Astrocyte of the spinal cord (primary cell): ENCODE measurements around the gene PPARG.

Experiments
- DNase-seq: peaks from one replicate; pipeline ENCODE4 v3.0.0; 2011; ENCODE audit warnings: low read depth, low spot score
- H3K4me3 ChIP-seq: 2 replicates; pipeline ENCODE4 v1.5.1; 2011; ENCODE audit warnings: low read depth, mild to moderate bottlenecking, low read length, moderate library complexity
- CTCF ChIP-seq: IDR thresholded peaks from 2 replicates; pipeline ENCODE4 v1.5.1; 2012; ENCODE audit warnings: low read depth, mild to moderate bottlenecking, low read length, inconsistent platforms
- in situ Hi-C: cut with HindIII; loops from 2 replicates; pipeline ENCODE4 v1.10.0; 2017; ENCODE audit warnings: low sequenced_read_pairs

Gene PPARG

GRCh38 chr3:12471241-12471640 lies 182.4 kb downstream of the PPARG start:
- no peak for DNase-seq
- no peak for TF ChIP-seq CTCF
- in situ Hi-C loops, result no loop called here

DNA sequence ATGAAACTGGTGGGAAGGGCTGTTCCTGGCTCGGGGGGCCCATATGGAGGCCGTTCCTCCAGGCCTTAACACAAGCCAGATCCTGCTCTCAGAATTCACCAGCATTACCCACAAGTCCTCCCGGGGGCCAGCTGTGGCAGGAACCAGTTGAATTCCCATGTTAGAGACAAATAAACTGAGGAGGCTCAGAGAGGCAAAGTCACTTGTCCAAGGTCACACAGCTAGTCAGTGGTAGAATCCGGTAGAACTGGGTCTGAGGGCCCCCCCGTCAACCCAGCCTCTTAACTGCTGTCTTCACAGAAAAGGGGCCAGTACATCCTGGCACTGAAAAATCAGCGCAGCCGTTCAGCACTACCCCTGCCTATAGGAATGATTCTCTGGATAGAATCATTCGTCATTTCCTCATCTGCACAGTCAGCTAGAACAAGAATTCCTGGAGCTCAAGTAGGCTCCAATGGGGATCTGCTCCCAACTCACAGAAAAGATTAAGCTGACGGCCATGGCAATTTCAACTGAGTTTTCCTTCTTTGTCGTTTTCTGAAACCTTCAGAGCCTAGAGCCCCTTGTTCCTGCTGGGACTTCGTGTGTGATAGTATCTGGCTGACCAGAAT lies 183.2 kb downstream of the PPARG start:
- in situ Hi-C loops, result no loop called here
- TF ChIP-seq CTCF, result no peak
- DNase-seq, result no peak
- no peak overlapping the region for H3K4me3 ChIP-seq

More at GRCh38 chr3:12471241-12471640, 182.4 kb downstream of the PPARG start:
- H3K4me3 ChIP-seq, result no peak overlapping the region

DNA sequence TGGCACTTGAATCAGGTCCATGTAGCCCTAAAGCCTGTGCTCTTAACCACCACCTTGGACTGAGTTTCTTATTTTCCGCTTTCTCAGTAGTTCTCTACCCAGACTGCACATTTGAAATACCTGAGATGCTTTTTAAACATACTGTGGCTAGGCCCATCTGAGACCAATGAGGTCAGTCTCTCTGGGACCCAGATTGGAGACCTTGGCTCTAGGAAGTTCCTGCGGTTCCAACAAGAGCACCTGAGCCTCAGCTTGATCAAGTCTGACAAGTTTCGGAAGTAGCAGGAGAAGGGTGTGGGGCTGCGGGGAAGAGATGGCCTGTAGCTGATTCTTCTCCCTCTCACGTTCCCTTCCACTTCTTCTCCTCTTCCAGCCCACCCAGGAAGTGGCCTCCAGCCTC lies 183.9 kb downstream of the PPARG start:
- no peak for DNase-seq
- in situ Hi-C loops, result no loop called here
- no peak for TF ChIP-seq CTCF

DNA sequence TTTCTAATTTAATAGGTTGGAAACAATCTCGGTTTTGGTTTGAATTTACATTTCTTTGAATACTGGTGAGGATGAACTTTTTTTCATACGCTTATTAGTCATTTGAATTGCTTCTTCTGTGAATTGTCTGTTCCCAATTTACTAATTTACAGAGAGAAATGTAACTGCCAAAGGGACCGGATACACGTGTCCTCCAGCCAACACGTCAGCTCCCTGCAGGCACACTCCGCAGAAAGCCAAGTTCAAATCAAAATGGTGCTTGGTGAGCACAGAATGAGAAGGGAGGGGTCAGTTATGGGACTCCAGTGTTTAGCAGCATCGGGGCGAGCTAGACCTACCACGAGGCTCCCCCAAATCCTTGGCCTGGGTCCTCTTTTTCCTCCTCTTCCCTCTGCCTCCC lies 184.6 kb downstream of the PPARG start:
- DNase-seq, result no peak
- no peak overlapping the region for H3K4me3 ChIP-seq
- TF ChIP-seq CTCF, result no peak
- in situ Hi-C loops, result no loop called here

More for the DNA sequence above, 183.9 kb downstream of the PPARG start:
- no peak overlapping the region for H3K4me3 ChIP-seq

DNA sequence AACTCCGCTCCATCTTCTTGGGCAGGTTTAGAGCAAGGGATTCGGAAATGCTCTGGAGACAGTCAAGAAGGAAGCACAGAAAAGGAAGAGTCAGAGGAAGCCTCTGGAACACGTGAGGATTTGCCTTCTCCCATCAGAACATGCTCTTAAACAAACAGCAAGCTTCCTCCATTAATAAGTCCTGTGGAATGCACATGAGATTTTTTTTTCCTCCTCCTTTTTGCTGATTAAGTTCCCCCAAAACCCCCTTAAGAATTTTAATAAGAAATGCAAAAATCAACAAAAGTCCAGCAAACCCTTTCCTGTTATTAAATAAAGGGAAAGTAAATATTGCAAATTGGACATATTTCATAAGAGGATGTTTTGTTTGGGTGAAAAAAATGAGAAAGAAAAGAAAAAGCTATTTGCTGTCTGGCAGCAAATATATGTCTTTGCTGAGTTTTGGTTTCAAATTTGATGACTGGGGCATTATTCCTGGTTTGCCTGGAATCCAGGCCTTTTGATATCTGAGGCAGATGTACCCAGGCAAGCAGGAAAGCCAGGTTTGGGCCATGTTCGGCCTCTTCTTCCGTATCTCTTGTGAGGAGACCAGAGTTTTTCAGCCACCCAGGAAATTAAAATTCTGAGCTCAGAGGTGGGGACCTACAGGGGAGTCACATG lies 187.5 kb downstream of the PPARG start:
- no peak overlapping the region for H3K4me3 ChIP-seq
- in situ Hi-C loops, result no loop called here
- DNase-seq, result peak; percentile 64
- TF ChIP-seq CTCF, result no peak

DNA sequence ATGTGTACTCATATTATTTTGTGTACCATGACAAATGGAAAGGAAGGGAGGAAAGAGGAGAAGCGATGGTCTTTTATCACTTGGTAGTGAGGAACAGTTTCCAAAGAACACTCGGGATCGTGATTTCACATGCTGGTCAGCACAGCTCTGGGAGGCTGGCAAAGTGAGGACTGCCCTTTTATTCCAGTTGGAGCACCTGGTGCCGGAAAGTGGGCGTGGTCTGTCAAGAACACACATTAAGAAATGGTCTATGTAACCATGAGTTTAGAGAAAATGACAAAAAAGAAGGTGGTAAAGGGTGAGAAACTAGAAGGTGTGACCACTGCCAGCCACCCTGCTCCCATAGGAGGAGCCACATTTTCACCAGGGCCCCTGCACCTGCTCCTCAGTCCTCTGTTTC lies 188.4 kb downstream of the PPARG start:
- DNase-seq, result no peak
- no peak for TF ChIP-seq CTCF
- no peak overlapping the region for H3K4me3 ChIP-seq
- in situ Hi-C loops, result no loop called here
